Spleen (tissue), 11 donors: ENCODE data around the gene NUMBL. TPM values are rescaled to one million over a fixed set of nuclear protein-coding genes. Genes with fewer than 3 reads are reported as not detected.

ENCODE experiments used
- DNase-seq: peaks from one replicate; pipeline ENCODE4 v3.0.0-alpha.2; 2020
- H3K27ac ChIP-seq, 8 donors: fragments of 200-600 bp; sonication (generic) in 7 of 8; 1 replicate in 4 of 8; 2 replicates in 4 of 8; pipeline versions ENCODE4 v1.5.0 to v1.8.0; 2016 to 2021; ENCODE audit warnings: inconsistent platforms in 4 of 8, mild to moderate bottlenecking in 4 of 8, moderate library complexity in 1 of 8
- H3K27me3 ChIP-seq, 7 donors: fragments of 200-600 bp; sonication (generic) in 6 of 7; replicated peaks in 1 of 7; 1 replicate in 4 of 7; 2 replicates in 3 of 7; pipeline versions ENCODE4 v1.5.0 to v1.8.0; 2016 to 2021; ENCODE audit warnings: inconsistent platforms in 3 of 7, mild to moderate bottlenecking in 1 of 7
- H3K36me3 ChIP-seq, 6 donors: fragments of 200-600 bp; sonication (generic) in 5 of 6; 1 replicate in 4 of 6; 2 replicates in 2 of 6; pipeline versions ENCODE4 v1.5.0 to v1.8.0; 2016 to 2021; ENCODE audit warnings: inconsistent platforms in 2 of 6
- H3K4me1 ChIP-seq, 6 donors: fragments of 200-600 bp; sonication (generic) in 5 of 6; 1 replicate in 3 of 6; 2 replicates in 3 of 6; pipeline versions ENCODE4 v1.5.0 to v1.8.0; 2016 to 2021; ENCODE audit warnings: inconsistent platforms in 3 of 6
- H3K4me3 ChIP-seq, 8 donors: fragments of 200-600 bp; sonication (generic) in 7 of 8; 1 replicate in 4 of 8; 2 replicates in 4 of 8; pipeline versions ENCODE4 v1.5.0 to v1.8.0; 2016 to 2021; ENCODE audit warnings: inconsistent platforms in 4 of 8, mild to moderate bottlenecking in 4 of 8, moderate library complexity in 2 of 8
- H3K9me3 ChIP-seq, 8 donors: fragments of 200-600 bp; sonication (generic) in 7 of 8; 1 replicate in 4 of 8; 2 replicates in 4 of 8; pipeline versions ENCODE4 v1.5.0 to v1.8.0; 2016 to 2021; ENCODE audit warnings: inconsistent platforms in 4 of 8
- POLR2A ChIP-seq, 3 donors: fragments of 450-650 bp; IDR thresholded peaks; one replicate each; pipeline ENCODE4 v1.5.1; 2017; ENCODE audit warnings: antibody characterized with exemption in 3 of 3, mild to moderate bottlenecking in 1 of 3
- POLR2AphosphoS5 ChIP-seq, 3 donors: sonication (generic); formaldehyde crosslinking; IDR thresholded peaks; one replicate each; pipeline ENCODE4 v1.5.1; 2017; ENCODE audit warnings: antibody characterized with exemption in 3 of 3
- WGBS, 5 donors: extraction: QIAGEN DNeasy Blood & Tissue Kit in 3 of 5; methylation state at CpG; one replicate each; pipeline versions ENCODE4 v1.1.5 to v1.1.7; 2013 to 2018; 5-methylcytosine and 5-hydroxymethylcytosine counted together
- intact Hi-C: fragments of 100-400 bp; cut with DNase I; formaldehyde crosslinking; loops from one replicate; pipeline ENCODE4 v1.15.0; 2023; ENCODE audit warnings: low total_unique reads
- polyA plus RNA-seq, 3 donors: library from polyadenylated mRNA; stranded (reverse); fragments of 200-250 nt; gene quantifications; one replicate each; pipeline ENCODE4 v1.2.1, GENCODE V29; 2013
- total RNA-seq, 7 donors: library from RNA; depleted of rRNA in 3 of 7; stranded (reverse); fragments of >200 nt in 3 of 7; fragmentation: NEBNext Ultra II Directional in 4 of 7; extraction: Animal tissue kit (Norgen Biotek cat#: 25700) in 4 of 7; gene quantifications; one replicate each; pipeline versions ENCODE4 v1.1.0 to v1.2.1, GENCODE V29; 2016 to 2021
- TF ChIP-seq, protein P1 (sequence below), 11 experiments: fragments of 200-600 bp in 7 of 11; fragments of 450-650 bp in 4 of 11; sonication (generic) in 4 of 11; IDR thresholded peaks in 8 of 11; conservative IDR thresholded peaks in 3 of 11; 1 replicate in 7 of 11; 2 replicates in 4 of 11; pipeline versions ENCODE4 v1.4.0 to v1.8.0; 2016 to 2021; ENCODE audit warnings: antibody characterized with exemption in 11 of 11, inconsistent platforms in 4 of 11, mild to moderate bottlenecking in 1 of 11
- donor health status: healthy with polysubstance abuse.
- donor health status: DM: no; HTN: no; CAD: no; lungs with moderate emphysema.
- donor health status: DM: no; HTN: no; CAD: no.
- donor health status: Bipolar disorder and iron deficiency.
- donor health status: healthy.
- donor health status: DM: no; HTN: no; CAD: no.
- donor health status: DM: yes; HTN: yes; CAD: no.

The NUMBL gene
- total and polyA plus RNA-seq, 10 donors = 3.2 to 27.4 (median 13.3) TPM

GRCh38 chr19:40682431-40682964 lies 8.0 kb downstream of the NUMBL start:
- intact Hi-C loops = no loop called here
- DNase-seq = no peak
- H3K4me3 ChIP-seq = no peak overlapping the region
- no peaks in the 10 kb centered on the region for H3K9me3 ChIP-seq
- TF ChIP-seq, protein P1, sequence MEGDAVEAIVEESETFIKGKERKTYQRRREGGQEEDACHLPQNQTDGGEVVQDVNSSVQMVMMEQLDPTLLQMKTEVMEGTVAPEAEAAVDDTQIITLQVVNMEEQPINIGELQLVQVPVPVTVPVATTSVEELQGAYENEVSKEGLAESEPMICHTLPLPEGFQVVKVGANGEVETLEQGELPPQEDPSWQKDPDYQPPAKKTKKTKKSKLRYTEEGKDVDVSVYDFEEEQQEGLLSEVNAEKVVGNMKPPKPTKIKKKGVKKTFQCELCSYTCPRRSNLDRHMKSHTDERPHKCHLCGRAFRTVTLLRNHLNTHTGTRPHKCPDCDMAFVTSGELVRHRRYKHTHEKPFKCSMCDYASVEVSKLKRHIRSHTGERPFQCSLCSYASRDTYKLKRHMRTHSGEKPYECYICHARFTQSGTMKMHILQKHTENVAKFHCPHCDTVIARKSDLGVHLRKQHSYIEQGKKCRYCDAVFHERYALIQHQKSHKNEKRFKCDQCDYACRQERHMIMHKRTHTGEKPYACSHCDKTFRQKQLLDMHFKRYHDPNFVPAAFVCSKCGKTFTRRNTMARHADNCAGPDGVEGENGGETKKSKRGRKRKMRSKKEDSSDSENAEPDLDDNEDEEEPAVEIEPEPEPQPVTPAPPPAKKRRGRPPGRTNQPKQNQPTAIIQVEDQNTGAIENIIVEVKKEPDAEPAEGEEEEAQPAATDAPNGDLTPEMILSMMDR (IDR thresholded peaks at IDR 0.05 in 8 of 11, conservative IDR thresholded peaks at IDR 0.05 in 3 of 11) = no peak
- TF ChIP-seq POLR2AphosphoS5 (IDR thresholded peaks at IDR 0.05) = no peak
- no peak for TF ChIP-seq POLR2A (IDR thresholded peaks at IDR 0.05)
- 90 to 96% (median 96%) methylated on average over 11 to 18 of the region's 18 CpGs for WGBS, 5 donors
- H3K27me3 ChIP-seq = no peaks in the 10 kb centered on the region
- H3K36me3 ChIP-seq = peaks cover 0 to 80% (median 16%) of the 10 kb centered on the region in 6 donors
- H3K27ac ChIP-seq = no peak overlapping the region
- H3K4me1 ChIP-seq = peaks cover 0 to 9% (median 0%) of the 10 kb centered on the region in 6 donors

GRCh38 chr19:40681039-40681438 lies 9.4 kb downstream of the NUMBL start:
- peaks cover 0 to 86% (median 27%) of the 10 kb centered on the region in 6 donors for H3K36me3 ChIP-seq
- TF ChIP-seq, protein P1 (IDR thresholded peaks at IDR 0.05 in 8 of 11, conservative IDR thresholded peaks at IDR 0.05 in 3 of 11) = no peak
- TF ChIP-seq POLR2A (IDR thresholded peaks at IDR 0.05) (no peak), POLR2AphosphoS5 (IDR thresholded peaks at IDR 0.05) (no peak)
- no peak for DNase-seq
- no peak overlapping the region for H3K4me3 ChIP-seq
- no peaks in the 10 kb centered on the region for H3K27me3 ChIP-seq
- no peaks in the 10 kb centered on the region for H3K4me1 ChIP-seq
- no peaks in the 10 kb centered on the region for H3K9me3 ChIP-seq
- H3K27ac ChIP-seq = no peak overlapping the region
- intact Hi-C loops = no loop called here
- 74 to 94% (median 79%) methylated on average over 4 of the region's 4 CpGs for WGBS, 5 donors

- WGBS, 5 donors = 94 to 97% (median 96%) methylated on average over 23 of the region's 23 CpGs
- Histone ChIP-seq H3K4me1 (no peaks in the 10 kb centered on the region), H3K4me3 (no peak overlapping the region), H3K27me3 (no peaks in the 10 kb centered on the region), H3K9me3 (no peaks in the 10 kb centered on the region), H3K36me3 (peaks cover 0 to 98% (median 45%) of the 10 kb centered on the region in 6 donors), H3K27ac (no peak overlapping the region)
- TF ChIP-seq POLR2AphosphoS5 (IDR thresholded peaks at IDR 0.05) = no peak
- TF ChIP-seq POLR2A (IDR thresholded peaks at IDR 0.05) = no peak
- TF ChIP-seq, protein P1 (IDR thresholded peaks at IDR 0.05 in 8 of 11, conservative IDR thresholded peaks at IDR 0.05 in 3 of 11) = no peak
- intact Hi-C loops = no loop called here
- DNase-seq = no peak
These were observed 13.3 kb downstream of the NUMBL start for GRCh38 chr19:40677156-40677555.

GRCh38 chr19:40674291-40674690 lies 16.2 kb downstream of the NUMBL start:
- Histone ChIP-seq H3K27me3 (no peaks in the 10 kb centered on the region), H3K36me3 (peaks cover 0 to 98% (median 52%) of the 10 kb centered on the region in 6 donors), H3K4me3 (no peak overlapping the region), H3K27ac (no peak overlapping the region), H3K4me1 (no peaks in the 10 kb centered on the region), H3K9me3 (peaks cover 0 to 7% (median 4%) of the 10 kb centered on the region in 8 donors)
- 69 to 74% (median 71%) methylated on average over 2 to 3 of the region's 3 CpGs; no CpG with 5 or more reads in 1 of the 5 donors for WGBS, 5 donors
- intact Hi-C loops = no loop called here
- TF ChIP-seq POLR2AphosphoS5 (IDR thresholded peaks at IDR 0.05) = no peak
- TF ChIP-seq, protein P1 (IDR thresholded peaks at IDR 0.05 in 8 of 11, conservative IDR thresholded peaks at IDR 0.05 in 3 of 11) = no peak
- no peak for TF ChIP-seq POLR2A (IDR thresholded peaks at IDR 0.05)
- DNase-seq = peak; percentile 32
